GM19372 (cell line): ENCODE results near the gene GRAMD1C.
"Not testable (repeated sequence)": the region's sequence is repeated elsewhere in the genome, so short reads cannot be mapped to it uniquely, and the experiment has no call there.

Experiments used
- ATAC-seq: cut with Tn5 transposase; IDR thresholded peaks from one replicate; pipeline ENCODE4 v1.9.1; 2021; ENCODE audit warnings: mild to moderate bottlenecking, low read depth, moderate library complexity; ENCODE audit not compliant: unreplicated experiment

The GRAMD1C gene

DNA sequence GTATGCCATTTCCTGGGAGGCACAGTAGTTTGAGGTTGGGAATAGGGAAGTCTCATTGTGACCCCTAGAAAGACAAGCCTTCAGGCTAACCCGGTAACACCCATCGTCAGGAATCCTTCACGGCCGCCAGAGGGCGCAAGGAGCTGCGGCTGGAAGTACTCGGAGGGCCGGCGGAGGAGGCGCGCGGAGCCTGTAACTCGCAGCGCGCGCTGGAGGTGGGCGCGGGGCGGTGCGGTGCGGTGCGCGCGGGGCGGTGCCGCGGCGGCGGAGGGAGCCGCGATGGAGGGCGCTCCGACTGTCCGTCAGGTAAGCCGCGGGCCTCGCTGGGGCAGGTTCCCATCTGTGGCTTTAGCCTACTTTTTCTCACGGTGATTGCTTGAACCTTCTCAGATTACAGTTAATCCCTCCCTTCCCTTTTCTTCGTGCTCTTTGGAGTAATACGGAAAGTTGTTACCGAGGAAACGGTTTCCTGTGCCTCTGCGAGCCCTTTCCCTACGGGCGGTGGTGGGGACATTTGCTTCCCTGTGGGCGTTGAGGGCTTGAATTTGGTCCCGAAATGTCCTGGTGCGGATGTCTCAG lies at the start of gene GRAMD1C:
Gene GRAMD1C, plus strand, starts transcription at position 158 of the 579 bp plus-strand sequence. Its CDS starts 122 bp downstream, at position 280.
- ATAC-seq = peak; percentile 93

DNA sequence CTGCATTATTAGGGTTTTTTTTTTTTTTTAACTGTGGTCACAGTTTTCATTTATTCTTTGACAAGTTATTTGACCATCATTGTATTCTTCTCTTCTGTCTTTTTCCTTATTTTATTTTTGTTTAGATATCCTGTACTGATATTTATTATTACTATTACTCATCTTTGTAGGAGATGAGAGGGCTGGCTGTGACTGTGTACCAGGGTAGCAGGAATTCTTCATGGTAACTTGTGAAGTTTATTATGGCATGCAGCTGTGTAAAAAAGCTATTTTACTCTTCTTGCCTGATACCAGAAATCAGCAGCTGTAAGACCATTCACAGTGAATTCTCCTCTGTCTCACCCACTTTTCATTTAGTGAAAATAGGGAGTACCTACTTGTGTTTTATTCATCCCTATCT lies 47.2 kb upstream of the GRAMD1C start:
- ATAC-seq = no peak

DNA sequence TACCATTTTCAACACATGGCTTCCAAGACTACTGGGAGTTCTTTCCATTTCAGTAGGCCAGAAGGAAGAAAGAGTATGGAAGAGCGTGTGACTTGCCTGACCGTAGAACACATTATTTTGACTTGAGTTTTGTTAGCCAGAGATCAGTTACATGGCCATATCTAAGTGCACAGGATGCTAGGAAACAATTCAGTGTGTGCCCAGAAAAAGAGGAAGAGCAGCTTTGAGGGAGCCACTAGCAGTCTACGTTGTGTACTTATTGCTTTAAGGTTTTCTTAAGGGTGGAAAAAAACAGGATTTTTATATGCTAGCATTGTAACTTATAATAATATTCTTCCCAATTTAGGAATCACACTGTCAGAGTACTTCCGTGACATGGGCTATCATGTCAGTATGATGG lies 44.1 kb upstream of the GRAMD1C start:
- ATAC-seq = no peak

DNA sequence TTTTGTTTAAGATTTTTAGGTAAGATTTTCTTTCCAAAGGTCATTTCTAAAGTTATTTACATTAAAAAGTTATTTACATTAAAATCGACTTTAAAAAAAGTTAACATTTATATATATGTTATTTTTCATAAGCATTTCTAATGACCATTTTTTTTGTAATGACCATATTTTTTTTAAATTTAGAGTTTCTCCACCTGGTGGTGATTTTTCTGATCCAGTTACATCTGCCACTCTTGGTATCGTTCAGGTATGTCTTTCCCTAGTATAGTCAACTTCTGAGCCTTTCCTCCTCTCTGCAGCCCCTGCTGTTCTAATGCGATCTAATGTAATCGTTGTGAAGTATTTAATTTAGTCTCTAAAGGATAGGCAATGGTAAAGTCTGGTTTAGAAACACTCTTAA lies 42.9 kb upstream of the GRAMD1C start:
- no peak for ATAC-seq

DNA sequence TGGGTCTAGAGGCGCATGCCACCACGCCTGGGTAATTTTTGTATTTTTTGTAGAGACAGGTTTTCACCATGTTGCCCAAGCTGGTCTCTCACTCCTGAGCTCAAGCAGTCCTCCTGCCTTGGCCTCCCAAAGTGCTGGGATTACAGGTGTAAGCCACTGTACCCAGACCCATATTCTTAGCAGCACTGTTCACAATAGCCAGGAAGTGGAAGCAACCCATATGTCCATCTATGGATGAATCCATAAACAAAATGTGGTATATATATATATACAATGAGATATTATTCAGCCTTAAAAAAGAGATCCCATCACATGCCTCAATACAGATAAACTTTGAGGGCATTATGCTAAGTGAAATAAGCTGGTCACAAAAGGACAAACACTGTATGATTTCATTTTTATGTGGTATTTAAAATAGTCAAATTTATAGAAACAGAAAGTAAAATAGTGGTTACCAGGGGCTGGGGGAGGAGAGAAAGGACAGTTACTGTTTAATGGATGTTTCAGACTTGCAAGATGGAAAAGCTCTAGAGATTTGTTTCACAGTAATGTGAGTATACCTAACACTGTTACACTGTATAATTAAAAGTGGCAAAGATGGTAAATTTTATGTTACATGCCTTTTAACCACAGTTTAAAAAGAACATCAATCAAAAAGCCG lies 35.7 kb upstream of the GRAMD1C start:
- no peak for ATAC-seq

DNA sequence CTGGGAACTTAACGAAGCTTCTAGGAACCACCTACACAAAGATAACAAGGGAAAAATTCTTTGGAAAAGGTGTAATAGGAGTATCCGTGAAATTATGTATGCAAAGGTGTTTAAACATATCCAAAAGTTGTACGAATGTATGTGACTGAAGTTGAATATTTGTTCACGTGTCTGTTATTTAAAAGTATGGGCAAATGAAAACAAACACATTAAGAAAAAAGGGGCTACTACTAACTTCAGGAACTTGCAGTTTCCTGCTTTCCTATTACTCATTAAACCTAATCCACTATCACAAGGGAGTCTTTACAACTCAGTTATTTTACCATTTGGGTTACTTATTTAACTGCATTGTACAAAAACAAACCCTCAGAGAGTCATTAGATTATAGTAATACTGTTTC lies 33.9 kb upstream of the GRAMD1C start:
- no peak for ATAC-seq

DNA sequence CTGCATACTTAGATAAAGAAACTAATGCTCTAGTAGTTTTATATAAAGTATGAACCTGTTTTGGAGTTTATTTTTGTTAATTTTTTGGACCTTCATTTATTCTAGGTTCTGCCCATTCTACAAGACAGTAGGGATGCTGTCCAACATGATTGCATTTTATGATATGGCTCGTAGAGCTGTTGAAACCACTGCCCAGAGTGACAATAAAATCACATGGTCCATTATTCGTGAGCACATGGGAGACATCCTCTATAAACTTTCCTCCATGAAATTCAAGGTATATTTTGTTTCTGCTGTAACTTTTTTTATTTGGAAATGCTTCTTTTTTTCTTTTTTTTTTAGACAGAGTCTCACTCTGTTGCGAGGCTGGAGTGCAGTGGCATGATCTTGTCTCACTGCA lies 33.3 kb upstream of the GRAMD1C start:
- ATAC-seq = no peak

DNA sequence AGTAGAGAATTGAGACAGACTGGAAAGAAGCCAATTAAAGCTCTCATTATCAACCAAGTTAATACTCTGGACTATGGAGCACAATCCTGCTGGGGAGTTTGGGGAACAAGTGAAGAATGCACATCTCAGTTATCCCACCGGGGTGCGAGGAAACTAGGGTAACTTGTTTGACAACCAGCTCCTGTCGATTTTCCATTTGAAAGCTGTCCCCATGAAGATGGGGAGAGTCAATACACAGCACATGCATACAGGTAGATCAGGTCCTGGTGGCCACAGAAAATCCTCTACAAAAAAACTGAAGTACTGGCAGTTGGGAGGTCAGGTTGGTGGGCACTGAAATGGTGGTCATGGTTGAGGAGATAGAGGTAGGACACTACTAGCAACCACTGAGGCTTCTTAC lies 25.7 kb upstream of the GRAMD1C start:
- ATAC-seq = no peak

DNA sequence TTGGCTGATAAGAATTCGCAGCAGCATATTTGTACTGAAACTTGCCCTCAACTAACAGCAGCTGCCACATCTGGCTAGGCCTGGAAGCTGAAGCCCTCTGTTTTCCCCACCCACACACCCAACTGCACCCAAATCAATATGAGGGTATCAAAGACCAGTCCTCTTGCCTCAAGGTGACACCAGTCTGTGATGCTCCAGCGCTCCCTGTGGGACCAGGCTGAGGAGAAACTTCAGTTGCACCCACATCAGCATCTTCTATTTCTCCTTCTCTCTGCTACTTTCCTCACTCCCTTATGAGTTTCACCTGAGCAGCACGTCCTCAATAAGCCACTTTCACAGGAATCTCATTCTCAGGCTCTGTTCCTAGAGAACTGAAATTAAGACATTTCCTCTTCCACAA lies 18.7 kb upstream of the GRAMD1C start:
- ATAC-seq = no peak

DNA sequence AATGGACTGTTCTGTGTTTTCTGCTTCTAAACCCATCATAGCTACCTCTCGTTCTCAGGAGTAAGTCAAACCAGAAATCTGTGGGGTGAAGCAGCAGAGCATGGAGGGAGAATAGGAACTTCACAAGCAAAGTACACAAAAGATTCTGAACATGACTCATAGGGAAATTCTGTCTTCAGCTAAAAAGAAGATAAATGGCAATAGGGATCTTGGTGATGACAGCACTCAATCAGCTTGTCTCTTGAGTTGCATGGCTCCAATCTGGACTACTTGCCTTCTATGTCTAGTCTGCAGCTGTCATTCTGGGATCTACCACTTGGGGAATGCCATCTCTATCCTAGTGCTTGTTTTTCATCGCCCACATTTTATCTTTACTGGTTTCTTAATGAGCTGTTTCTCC lies 13.5 kb upstream of the GRAMD1C start:
- no peak for ATAC-seq

DNA sequence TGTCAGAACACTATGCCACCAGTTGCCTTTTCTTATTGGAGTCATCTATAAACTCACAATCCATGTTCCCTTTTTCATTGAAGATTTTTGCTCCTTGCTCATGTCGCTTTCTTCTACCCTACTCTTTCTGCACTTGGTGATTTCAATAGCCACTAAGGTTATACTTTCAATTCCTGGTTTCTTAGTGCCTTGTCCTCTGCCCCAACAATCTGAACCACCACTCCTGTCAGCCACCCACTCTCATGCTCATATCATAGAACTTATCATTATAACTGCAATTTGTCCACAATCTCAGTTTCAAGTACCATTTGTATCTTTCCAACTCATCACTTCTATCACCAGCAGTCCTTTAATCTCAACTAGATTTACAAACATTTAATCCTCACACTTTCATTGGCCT lies 10.0 kb upstream of the GRAMD1C start:
- ATAC-seq = peak; percentile 40

DNA sequence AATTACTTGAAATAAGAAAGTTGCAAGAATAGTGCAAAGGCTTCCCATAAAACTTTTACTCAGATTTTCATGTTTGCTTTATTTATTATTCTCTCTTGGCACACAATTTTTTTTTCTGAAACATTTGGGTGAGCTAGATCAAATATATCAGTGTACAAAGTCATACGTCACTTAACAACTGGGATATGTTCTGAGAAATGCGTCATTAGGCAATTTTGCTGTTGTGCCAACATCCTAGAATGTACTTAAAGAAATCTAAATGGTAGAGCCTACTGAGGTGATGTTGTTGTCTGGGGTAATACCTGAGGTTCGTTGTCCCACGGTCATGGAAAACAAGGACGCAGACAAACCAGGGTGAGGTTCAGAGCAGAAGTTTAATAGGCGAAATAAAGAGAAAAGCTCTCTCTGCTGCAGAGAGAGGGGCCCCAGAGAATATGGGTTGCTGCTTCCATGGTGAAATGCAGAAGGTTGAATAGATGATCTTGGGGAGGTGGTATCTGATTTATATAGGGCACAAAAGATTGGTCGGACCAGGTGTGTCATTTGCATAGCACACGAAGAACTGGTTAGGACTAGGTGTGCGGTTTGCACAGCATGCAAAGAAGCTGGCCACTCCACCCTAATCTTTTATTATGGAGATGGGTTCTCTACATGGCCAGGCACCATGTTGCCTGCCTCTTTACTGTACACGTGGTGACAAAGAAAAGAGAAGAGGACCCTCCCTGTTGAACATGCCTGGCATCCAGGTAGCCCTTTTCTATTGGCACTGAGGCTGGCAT lies 8.8 kb upstream of the GRAMD1C start:
- no peak for ATAC-seq

DNA sequence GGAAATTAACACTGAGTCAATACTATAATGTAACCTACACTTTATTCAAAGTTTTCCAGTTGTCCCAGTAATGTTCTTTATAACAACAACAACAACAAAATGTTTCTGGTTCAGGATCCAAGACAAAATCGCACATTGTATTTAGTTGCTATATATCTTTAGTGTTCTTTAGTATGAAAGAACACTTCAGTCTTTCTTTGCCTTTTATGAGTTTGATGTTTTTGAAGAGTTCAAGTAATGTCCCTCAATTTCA lies 7.6 kb upstream of the GRAMD1C start:
- no peak for ATAC-seq

DNA sequence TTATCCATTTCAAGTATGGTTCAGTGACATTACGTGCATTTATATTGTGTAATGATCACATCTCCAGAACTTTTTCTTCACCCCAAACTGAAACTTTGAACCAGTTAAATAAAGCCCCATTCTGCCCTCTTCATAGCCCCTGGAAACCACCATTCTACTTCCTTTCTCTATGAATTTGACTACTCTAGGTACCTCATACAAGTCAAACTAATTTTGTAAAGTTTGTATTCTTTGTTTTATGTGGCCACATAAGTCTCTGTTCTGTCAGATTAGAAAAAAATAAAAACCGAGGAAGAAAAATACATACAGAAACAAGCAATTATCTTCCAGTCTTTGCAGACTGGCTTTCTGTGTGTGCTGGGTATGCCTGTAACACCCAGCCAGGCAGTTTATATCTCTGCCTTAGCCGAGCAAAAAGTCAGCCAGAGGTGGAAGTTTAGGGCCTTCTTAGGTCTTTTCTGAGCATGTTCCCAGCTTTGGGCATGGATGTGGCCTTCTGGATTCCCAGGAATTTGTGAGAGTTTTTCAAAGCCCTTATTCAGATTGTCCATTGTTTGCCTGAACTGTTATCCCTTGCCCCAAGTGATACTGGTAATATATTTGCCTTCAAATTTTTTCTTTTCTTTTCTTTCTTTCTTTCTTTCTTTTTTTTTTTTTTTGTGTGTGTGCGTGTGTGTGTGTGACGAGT lies 6.0 kb upstream of the GRAMD1C start:
- ATAC-seq = peak; percentile 53

DNA sequence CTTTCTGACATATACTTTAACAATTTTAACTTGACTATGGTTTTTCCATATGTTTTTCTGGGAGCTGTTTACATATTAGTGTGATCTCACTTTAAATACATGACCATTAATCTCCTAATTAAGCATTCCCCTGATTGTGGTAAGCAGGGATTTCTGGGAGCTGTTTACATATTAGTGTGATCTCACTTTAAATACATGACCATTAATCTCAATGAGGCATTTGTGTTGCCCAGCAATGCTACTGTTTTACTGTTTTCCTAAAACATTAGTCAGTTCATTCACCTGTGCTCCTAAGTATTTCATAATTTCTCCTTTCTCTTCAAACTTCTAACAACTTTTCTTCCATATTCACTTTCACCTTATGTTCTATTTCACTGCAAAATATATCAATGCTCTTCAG lies 3.6 kb upstream of the GRAMD1C start:
- no peak for ATAC-seq

DNA sequence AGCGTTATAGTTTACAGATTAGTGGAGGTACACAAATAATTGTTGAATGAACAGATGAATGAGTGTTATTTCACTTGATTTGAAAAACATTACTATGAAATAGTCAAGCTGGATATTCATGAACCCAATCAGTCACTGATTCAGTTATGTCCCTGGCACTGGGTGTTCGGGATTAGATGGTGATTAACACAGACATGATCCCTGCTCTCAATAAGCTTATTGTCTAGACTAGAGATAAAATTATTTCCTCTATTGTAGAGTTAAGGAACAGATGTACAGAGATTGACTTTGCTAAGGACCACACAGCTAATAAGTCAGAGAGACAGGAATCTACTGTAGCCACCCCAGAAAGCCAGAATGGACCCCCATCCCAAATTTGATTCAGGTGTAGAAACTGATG lies 963 bp downstream of the GRAMD1C start:
- no peak for ATAC-seq

DNA sequence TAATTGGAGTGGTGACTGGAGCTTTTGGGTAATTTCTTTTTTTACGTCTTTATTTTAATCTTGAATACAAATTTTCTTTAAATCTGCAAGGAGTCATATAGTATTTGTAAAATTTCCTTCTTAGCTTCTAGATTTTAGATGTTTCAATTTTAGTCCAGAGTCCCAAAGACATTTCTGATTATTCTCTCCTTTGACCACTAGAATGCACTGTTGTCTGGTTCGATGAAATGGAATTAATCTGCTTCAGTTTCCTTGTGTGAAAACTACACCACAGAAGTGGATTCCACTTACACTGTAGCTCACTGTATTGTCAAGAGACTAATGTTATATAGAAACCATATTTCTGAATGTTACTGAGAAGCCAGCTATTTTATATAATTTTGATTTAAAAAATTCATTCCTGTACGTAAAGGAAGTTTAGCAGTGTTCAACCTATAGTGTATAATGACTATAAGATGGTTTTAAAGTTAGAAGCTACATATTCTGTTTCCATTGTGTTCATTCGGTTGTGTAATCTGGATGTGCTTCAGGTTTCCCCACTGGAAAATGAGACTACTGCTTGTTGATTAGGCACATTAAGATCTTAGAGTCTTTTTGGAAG lies 6.1 kb downstream of the GRAMD1C start:
- no peak for ATAC-seq

DNA sequence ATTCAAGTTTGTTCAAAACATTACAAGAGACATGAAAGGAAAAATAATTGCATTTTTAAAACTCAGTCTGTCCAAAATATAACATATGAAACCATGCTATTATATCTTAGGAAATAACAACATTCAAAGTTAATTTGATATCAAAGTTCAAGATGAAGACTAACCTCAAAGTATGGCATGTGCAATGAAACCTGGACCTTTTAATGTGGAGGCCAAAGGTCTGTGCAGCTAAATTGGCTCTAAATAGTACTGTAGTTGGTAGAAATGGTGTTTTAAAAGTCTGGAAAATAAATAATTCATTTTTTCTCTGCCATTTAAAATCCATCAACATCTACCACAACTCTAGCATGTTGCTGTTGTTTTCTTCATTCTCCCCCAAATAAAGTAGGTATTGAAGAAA lies 8.7 kb downstream of the GRAMD1C start:
- ATAC-seq = no peak

DNA sequence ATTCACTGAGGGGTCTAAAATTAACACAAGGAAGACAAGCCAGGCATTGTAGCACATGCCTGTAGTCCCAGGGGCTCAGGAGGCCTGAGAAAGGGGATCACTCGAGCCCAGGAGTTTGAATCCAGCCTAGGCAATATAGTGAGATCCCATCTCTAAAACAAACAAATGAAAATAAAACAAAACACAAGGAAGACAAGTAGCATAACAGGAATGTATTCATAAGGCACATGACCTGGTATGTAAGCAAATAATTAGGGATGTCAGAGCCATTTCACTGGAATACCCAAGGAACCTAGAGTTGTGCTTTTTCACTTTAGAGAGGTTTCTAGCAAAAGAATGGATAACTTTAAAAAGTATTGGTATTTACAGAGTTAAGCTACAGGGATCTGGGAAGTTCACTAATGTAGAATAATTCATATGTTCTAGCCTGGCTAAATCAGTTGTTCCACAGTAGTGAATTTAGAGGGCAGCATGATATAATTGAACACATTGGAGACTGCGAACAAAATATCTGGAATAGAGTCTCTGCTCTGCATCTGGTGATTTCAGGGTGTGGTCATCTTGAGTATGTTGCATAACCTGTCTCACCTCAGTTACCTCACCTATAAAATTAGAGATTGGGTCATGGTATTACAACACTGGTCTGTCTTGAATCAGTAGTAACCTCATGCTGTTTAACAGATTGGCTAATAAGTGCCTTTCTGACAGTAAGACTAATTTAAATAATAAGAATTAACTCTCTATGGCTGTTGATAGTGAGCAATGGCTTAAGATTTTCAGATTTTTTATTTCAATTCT lies 9.3 kb downstream of the GRAMD1C start:
- ATAC-seq = no peak

DNA sequence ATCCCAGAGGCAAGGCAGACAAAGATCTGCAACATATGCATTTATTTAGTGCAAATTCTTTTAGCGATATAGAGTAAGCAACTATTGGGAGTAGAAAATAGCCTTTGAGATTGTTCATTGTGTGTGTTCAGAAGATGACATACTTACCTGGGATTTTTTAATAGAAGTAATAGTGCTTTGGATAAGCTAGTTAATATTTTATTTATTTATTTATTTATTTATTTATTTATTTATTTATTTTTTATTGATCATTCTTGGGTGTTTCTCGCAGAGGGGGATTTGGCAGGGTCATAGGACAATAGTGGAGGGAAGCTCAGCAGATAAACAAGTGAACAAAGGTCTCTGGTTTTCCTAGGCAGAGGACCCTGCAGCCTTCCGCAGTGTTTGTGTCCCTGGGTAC lies 10.5 kb downstream of the GRAMD1C start:
- ATAC-seq = not testable (repeated sequence)
